ENCODE data around the gene TMEM115.

TMEM115 gene, protein sequence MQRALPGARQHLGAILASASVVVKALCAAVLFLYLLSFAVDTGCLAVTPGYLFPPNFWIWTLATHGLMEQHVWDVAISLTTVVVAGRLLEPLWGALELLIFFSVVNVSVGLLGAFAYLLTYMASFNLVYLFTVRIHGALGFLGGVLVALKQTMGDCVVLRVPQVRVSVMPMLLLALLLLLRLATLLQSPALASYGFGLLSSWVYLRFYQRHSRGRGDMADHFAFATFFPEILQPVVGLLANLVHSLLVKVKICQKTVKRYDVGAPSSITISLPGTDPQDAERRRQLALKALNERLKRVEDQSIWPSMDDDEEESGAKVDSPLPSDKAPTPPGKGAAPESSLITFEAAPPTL

DNA sequence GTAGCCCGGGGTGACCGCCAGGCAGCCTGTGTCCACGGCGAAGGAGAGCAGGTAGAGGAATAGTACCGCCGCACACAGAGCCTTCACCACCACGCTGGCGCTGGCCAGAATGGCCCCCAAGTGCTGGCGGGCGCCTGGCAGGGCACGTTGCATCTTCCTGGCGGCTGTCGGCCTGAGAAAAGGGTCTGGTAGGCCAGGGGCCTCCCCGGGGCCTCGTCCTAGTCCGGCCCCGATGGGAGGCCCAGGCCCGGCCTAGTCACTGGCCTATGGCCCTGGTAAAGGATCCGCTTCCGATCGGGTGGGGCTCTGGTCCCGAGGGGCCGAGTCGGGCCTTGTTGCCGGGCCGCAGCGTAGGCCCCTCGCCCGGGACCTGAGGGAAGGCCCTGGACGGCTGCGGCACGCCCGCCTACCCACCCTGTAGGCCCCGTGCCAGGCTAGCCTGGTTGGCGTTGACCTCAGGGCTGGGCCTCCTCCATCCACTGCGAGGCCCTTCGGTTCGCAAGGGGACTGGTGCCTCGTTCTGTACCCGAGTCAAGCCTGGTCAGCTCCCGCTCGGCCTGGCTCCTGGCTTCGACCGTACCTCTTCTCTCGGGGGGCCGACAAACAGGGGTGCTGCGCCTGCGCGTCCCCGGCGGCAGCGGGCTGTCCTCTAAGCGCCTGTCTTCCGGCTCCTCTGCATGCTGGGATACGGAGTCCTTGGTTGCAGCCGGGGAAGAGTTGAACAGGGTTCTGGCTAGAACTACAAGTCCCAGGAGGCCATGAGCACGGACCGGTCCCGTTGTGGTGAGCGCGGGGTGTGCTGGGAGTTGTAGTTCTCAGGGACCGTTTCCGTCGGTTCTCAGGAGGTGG lies at the start of gene TMEM115:
Gene TMEM115 (minus strand): TSS at position 611 of the 849 bp plus-strand sequence. CDS start 458 bp downstream, at position 153.
- peak; percentile 98 for DNase-seq (ENCODE audit: low read depth)

GRCh38 chr3:50408443-50408944 lies 49.2 kb upstream of the TMEM115 start:
- DNase-seq (ENCODE audit: low read depth): no peak

DNA sequence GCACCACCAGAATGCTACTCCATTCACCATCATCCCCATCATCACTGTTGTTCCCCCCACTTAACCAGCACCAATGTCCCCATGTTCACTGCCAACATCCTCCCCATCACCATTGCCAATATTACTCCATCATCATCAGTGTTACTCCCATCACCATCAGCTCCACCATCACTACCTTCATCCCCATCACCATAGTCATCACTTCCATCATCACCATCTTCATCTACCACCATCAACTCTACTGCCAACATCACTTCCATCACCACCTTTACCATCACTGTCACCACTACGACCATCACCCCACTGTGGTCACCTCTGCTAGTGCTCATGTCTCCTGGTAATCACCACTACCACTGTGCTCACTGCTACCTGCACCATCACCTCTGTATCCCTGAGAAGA lies 47.2 kb upstream of the TMEM115 start:
- DNase-seq (ENCODE audit: low read depth): no peak

DNA sequence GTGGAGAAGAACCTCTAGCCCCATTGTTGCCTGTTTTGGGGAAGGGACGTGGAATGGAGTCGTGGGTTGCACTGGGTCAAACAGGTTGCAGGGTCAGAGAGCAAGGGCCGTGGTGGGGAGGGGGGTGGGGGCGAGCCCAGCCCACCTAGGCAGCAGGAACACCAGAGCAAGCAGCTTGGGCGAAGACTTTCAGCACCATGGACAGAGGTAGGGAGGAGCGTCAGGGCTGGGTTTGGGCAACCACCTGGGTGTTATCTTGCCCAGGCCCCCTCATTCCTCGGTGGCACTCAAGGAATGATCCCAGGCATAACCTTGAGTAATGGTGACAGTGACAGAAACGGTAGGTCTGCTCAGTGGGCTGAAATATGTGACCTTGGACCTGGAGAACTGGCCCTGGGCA lies 45.9 kb upstream of the TMEM115 start:
- no peak for DNase-seq (ENCODE audit: low read depth)

DNA sequence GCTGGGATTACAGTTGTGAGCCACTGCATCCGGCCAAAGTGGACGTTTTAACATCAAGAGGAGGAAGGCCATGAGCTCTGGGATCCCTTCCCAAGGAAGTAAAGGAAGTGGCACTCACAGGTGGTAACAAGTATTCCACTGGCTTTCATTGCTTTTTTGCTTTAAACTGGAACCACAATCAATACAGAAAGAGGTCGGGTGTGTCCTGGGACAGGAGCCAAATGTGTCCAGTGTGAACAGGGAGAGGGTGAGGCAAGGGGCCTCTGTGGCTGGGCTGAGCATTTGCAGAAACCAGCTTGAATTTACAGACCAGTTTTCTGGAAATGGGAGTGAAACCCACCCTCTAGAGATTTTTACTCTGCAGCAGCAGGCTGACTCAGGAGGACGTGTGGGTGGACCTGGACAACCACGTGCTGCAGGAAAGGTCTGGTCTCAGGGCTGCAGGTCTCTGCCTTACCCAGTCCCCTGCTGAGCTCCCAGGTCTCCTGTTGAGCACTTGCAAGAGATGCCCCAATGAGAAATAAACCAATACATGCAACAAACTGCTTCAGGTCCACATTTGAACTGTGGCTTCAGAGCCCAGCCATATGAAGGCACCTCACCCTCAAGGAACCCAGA lies 42.8 kb upstream of the TMEM115 start:
- DNase-seq (ENCODE audit: low read depth): no peak

DNA sequence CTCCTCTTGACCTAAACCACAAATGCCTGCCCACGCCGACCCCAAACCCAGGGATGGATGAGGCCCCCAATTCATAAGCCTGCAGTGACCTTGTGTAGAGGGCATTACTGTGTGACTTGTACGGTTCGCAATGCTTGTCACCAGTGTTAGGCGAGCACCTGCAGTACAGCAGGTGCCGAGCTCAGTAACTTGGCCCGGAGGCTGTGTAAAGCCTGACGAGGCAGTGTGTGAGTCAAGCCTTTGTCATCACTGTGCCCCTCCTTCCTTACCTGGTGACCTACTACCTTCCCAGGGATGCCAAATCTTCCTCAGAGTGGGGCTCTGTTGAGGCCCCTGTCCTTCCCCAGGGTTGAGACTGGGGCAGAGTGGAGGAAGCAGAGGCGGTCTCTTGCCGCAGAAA lies 37.2 kb upstream of the TMEM115 start:
- DNase-seq (ENCODE audit: low read depth): no peak

- no peak for DNase-seq (ENCODE audit: low read depth)
Observed at GRCh38 chr3:50395070-50395860, 35.9 kb upstream of the TMEM115 start.

- no peak for DNase-seq (ENCODE audit: low read depth)
Observed at GRCh38 chr3:50393061-50393460, 33.7 kb upstream of the TMEM115 start.

DNA sequence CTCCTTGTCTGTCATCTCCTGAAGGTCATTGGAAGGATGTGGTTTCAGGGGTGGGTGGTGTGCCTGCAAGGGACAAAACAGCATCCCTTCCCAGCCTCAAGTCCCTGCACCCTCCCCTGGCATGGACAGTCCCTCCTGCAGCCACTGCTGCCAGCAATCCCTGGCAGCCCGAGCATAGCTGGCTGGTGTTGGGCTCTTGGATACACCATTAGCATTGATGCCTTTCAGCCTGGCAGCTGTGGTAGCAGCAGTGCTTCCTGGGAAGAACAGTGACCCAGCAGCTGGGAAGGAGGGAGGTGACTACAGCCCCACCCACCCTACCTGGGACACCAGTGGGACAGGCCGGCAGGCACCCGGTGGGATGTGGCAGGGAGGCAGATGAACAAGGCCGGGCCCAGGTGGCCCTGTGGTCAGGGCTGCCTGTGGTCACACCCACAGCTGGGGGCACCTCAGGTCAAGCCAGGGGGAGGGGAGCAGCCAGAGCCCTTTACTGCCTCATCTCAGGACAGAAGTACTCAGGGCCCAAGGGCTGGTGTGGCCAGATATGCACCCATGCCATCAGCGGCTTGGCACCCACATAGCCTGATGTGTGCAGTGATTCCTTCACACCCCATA lies 32.9 kb upstream of the TMEM115 start:
- DNase-seq (ENCODE audit: low read depth): no peak

DNA sequence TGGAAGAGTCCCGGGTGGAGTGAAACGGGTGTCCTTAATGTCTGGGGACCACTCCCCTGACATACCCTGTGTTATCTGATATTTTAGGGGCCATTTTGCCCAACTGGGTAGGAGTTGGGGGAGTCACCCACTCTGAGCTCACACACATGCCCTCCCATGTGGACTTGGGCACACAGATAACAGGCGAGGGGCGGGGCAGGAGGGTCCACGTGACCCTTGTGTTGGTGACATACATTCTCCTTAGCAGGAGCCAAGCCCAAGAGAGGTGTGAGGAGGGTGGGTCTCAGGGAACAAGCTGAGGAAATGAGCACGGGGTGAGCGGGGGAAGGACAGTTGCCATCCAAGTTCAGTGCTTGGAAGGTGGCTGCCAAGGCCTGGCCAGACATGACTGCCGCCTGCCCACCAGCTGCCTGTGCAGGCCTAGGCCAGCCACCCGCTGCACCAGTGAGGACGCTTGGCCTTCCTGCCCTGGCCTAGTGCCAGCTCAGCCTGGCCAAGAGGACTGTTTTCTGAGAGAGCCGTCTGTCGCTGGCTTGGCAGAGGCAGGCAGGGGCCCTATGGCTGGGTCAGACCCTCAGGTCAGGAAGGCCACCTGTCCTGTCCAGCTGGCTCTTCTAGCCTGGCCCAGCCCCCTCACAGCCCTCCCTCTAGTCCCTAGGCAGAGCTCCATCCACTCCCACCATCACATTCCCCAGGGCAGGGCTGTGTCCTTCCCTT lies 31.3 kb upstream of the TMEM115 start:
- DNase-seq (ENCODE audit: low read depth): no peak

GRCh38 chr3:50389414-50389767 lies 30.1 kb upstream of the TMEM115 start:
- no peak for DNase-seq (ENCODE audit: low read depth)

- DNase-seq (ENCODE audit: low read depth): no peak
Observed at GRCh38 chr3:50388720-50389413, 29.5 kb upstream of the TMEM115 start.

DNA sequence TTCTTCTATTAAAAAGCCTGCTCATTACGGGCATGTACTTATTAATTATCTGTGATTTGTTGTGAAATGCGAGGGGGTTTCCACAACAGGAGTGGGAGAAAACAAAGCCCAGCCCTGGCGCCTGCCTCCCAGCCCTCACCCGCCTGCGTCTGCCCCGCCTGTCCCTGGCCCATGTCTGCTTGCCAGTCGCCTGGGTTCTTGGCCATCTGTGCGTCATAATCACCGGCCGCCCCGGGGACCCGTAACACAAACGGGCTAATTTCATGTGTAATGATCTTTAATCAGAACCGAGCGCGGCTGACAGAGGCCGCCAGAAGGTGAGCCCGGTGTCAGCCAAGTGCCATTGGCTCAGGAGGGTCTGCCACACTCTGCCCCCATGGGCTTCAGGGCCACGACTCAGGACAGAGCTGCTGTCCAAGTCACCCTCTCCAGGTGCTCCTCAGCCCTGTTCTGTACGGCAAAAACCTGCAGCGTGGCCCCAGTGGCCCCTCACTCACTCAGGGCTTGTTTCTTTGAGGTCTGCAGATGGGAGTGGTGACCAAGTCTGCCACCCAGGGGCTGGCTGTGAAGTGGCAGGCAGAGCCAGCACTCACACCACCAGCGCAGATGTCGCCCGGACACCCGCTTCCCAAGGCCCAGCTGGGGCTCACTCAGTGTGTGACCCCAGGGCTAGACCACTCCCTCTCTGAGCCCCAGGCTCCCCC lies 28.8 kb upstream of the TMEM115 start:
- no peak for DNase-seq (ENCODE audit: low read depth)

DNA sequence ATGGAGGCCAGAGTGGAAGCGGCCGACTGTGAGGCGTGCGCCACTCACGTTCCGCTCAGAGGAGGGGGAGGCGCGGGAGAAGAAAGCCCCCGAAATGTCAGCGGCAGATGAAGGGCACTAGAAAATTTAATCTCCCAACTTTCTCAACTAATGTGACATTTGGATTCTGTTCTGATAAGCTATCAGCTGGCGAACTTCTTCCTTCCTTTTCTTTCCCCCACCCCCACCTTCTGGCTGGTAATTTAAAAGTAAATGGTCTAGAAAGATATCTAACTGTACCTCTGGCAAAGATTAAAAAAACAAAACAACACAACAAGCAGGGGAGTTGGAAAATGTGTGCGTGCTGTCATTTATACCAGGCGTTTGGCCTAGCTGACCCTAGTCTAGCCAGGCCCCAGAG lies 26.4 kb upstream of the TMEM115 start:
- no peak for DNase-seq (ENCODE audit: low read depth)

DNA sequence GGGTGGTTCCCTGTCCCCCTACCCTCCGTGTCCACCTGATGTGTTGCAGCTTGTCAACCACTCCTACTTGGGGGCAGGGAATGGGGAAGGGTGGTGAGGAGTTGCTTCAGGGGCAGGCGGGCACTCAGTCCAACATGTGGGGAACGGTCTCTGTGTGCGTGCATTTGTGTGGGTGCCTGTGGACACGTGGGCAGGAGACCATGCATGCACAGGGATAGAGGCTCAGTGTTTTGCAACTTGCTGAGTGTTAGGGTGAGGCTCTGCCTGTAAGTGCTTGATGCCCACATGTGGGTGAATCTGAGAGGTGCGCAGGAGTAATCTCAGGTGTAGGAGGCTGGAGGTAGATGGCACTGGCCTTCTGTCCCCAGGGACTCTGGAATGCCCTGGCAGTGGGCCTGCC lies 24.4 kb upstream of the TMEM115 start:
- no peak for DNase-seq (ENCODE audit: low read depth)

DNA sequence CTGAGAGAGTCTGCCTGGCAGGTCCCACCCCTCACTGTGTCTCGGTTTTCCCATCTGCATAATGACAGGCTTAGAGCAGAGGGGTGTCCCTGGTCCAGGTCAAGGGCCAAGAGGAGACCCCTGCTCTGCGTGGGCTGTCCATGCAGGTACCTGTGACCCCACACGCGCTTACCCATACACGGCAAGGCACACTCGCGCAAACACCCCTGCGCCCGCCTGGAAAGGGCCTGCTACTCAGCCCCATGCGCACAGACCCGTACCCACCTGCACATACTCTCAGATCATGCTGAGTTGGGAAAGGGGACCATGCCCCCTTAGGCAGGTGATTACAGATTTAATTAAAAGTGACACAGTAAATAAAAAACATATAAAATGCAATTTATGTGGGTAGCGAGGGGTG lies 23.4 kb upstream of the TMEM115 start:
- DNase-seq (ENCODE audit: low read depth): no peak

DNA sequence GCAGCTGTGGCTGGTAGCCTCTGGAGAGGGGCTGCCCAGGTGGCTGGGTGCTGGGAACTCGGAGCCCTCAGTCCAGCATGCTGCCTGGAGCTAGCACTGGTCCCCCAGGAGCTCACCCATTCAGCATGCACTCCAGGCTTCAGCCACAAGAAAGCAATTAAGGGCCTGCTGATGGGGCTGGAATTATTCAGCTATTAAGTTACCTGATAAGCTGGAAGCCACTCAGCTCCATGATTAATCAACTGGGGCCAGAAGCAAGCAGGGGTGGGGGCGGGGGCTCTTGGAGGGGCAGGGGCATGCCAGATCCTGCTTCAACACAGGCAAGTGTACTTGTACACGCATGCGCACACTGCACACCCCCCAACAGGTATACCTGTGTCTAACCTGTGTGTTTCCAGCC lies 22.1 kb upstream of the TMEM115 start:
- DNase-seq (ENCODE audit: low read depth): no peak

DNA sequence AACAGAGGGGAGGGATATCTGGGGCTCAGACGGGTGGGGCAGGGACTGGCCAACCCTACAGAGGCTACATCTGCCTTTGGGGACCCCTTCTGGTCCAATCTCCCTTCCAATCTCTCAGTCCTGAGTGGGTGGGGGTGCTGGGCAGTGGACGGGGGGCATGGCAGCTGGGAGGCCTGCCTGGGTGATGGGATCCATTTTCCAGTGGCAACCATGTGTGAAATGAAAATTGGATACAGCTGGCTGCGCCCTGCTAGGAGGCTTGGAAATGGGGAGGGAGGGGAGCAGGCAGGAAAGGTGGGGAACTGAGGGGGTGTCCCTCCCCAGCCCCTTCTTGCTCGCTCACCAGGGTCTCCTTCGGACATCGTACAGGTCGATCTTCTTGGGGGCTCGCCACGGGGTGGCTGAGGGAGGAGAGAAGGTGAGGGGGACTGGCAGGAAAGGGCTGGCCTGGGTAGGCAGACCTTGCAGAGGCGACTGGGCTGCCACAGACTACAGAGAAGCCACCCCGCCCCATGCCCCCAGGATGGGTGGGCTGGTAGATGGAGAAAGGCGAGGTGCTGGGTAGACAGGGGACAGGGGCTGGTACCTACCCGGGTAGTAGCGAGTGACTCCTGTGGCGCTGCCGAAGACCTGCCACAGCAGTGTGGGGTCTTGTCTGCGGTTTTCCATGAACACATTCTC lies 21.2 kb upstream of the TMEM115 start:
- DNase-seq (ENCODE audit: low read depth): no peak

DNA sequence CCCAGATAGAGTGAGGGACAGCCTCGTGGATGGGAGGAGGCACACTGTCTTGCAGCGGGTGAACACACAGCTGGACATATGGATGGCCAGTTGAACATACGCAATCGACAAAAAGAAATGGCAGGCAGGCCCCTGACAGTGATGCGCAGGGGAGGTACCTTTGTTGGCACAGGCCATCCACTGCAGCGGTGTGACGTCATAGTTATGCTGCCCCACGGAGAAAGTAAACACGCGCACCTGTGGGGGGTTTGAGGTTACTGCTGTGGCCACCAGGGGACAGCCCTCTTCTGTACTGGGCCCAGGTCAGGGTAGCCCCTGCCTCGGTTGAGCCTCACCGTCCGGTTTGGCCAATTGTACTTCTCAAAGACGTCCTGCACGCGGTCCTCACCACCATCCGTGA lies 19.4 kb upstream of the TMEM115 start:
- DNase-seq (ENCODE audit: low read depth): no peak
